Thoracic aorta (tissue), 2 donors: Measurements from ENCODE around the gene DNM2. TPM values are rescaled to one million over a fixed set of nuclear protein-coding genes. Genes with fewer than 3 reads are reported as not detected.
A peak's percentile ranks its signal among the peaks of the same experiment; 100 is the strongest.
"Not testable (repeated sequence)": the region's sequence is repeated elsewhere in the genome, so short reads cannot be mapped to it uniquely, and the experiment has no call there.

ENCODE experiments used
- ATAC-seq: fragments of 150-250 bp; one replicate; pipeline ENCODE4 v1.8.0; 2017; ENCODE audit warnings: low read depth; ENCODE audit not compliant: insufficient number of reproducible peaks, low FRiP score
- DNase-seq: peaks from one replicate; pipeline ENCODE4 v3.0.0-alpha.2; 2020; ENCODE audit warnings: low spot score
- H3K27ac ChIP-seq, 2 donors: fragments of 200-600 bp; sonication (generic); 1 replicate in 1 of 2; 2 replicates in 1 of 2; pipeline ENCODE4 v1.5.1; 2016; ENCODE audit warnings: mild to moderate bottlenecking in 2 of 2, moderate library complexity in 2 of 2
- H3K27me3 ChIP-seq: fragments of 200-600 bp; sonication (generic); replicated peaks from 2 replicates; pipeline ENCODE4 v1.6.0; 2016; ENCODE audit warnings: mild to moderate bottlenecking; ENCODE audit not compliant: insufficient read depth
- H3K36me3 ChIP-seq: fragments of 200-600 bp; sonication (generic); one replicate; pipeline ENCODE4 v1.5.1; 2016
- H3K4me1 ChIP-seq, 2 donors: fragments of 200-600 bp; sonication (generic); 1 replicate in 1 of 2; 2 replicates in 1 of 2; pipeline versions ENCODE4 v1.5.1 to v1.6.0; 2016; ENCODE audit warnings: low read depth in 2 of 2, mild to moderate bottlenecking in 1 of 2; ENCODE audit not compliant: control insufficient read depth in 1 of 2
- H3K4me3 ChIP-seq: fragments of 200-600 bp; sonication (generic); 2 replicates; pipeline ENCODE4 v1.5.1; 2016; ENCODE audit warnings: mild to moderate bottlenecking
- H3K9me3 ChIP-seq: fragments of 200-600 bp; sonication (generic); 2 replicates; pipeline ENCODE4 v1.5.1; 2016
- total RNA-seq, 2 donors: library from RNA; depleted of rRNA; stranded (reverse); fragments of >200 nt; gene quantifications; one replicate each; pipeline versions ENCODE4 v1.1.0 to v1.2.3, GENCODE V29; 2016
- TF ChIP-seq, protein P1 (sequence below): fragments of 200-600 bp; sonication (generic); IDR thresholded peaks from one replicate; pipeline ENCODE4 v1.5.1; 2019; ENCODE audit warnings: antibody characterized with exemption

Gene DNM2
- total RNA-seq, 2 donors from 2014 or later: 153 to 195 TPM

DNA sequence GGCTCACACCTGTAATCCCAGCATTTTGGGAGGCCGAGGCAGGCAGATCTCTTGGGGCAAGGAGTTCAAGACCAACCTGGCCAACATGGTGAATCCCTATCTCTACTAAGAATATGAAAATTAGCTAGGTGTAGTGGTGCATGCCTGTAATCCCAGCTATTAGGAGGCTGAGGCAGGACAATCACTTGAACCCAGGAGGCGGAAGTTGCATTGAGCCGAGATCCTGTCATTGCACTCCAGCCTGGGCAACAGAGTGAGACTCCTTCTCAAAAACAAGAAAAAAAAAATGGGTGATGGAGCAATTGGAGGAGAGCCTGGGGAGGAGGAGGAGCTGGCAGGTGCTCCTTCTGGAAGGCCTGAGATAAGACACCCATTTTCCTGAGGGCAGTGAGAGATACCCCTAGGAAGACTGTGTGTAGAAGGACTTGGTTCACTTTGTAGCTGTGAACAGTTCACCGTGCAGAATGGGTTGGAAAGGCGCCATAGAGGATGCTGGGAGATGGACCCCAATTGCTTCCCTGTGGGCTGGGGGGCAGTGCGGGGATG lies 144.8 kb downstream of the DNM2 start:
- H3K27ac ChIP-seq: peak overlapping the region; percentile 31 to 69
- H3K9me3 ChIP-seq: no peaks in the 10 kb centered on the region
- peaks cover 0 to 18% of the 10 kb centered on the region in 2 donors for H3K4me1 ChIP-seq
- TF ChIP-seq, protein P1, sequence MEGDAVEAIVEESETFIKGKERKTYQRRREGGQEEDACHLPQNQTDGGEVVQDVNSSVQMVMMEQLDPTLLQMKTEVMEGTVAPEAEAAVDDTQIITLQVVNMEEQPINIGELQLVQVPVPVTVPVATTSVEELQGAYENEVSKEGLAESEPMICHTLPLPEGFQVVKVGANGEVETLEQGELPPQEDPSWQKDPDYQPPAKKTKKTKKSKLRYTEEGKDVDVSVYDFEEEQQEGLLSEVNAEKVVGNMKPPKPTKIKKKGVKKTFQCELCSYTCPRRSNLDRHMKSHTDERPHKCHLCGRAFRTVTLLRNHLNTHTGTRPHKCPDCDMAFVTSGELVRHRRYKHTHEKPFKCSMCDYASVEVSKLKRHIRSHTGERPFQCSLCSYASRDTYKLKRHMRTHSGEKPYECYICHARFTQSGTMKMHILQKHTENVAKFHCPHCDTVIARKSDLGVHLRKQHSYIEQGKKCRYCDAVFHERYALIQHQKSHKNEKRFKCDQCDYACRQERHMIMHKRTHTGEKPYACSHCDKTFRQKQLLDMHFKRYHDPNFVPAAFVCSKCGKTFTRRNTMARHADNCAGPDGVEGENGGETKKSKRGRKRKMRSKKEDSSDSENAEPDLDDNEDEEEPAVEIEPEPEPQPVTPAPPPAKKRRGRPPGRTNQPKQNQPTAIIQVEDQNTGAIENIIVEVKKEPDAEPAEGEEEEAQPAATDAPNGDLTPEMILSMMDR: no peak
- H3K27me3 ChIP-seq: no peaks in the 10 kb centered on the region
- H3K4me3 ChIP-seq: peak overlapping the region; percentile 53
- no peaks in the 10 kb centered on the region for H3K36me3 ChIP-seq
- no peak for ATAC-seq
- no peak for DNase-seq

DNA sequence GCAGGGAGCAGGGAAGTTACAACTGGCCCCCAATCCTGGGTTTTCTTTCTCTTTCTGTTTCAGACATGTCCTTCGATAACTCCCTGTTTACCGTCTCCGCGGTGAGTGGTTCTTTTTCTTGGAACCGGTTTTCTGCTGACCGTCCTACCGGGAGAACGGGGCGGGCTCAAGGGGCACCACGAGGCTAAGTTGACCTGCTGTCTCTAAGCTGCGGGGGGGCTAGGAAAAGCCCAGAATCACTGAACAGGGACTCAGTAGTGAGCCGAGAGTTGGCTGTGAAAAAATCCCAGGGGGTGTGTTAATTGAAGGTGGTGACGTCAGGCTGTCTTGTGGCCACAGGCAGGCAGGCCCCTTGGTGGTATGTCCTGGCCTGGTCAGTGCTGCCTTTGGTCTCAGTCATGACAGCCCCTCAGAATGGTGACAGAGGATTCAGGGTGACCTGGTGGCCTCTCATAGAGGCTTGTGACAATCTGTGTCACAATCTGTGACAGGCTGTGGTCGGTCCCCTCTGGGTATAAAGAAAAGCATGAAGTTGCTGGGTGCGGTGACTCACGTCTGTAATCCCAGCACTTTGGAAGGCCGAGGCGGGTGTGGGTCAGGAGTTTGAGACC lies 145.3 kb downstream of the DNM2 start:
- H3K36me3 ChIP-seq: no peaks in the 10 kb centered on the region
- peak overlapping the region; percentile 31 to 69 for H3K27ac ChIP-seq
- TF ChIP-seq, protein P1: no peak
- peaks cover 0 to 18% of the 10 kb centered on the region in 2 donors for H3K4me1 ChIP-seq
- ATAC-seq: peak; percentile 66
- DNase-seq: no peak
- no peaks in the 10 kb centered on the region for H3K27me3 ChIP-seq
- H3K9me3 ChIP-seq: no peaks in the 10 kb centered on the region
- H3K4me3 ChIP-seq: peak overlapping the region; percentile 53

DNA sequence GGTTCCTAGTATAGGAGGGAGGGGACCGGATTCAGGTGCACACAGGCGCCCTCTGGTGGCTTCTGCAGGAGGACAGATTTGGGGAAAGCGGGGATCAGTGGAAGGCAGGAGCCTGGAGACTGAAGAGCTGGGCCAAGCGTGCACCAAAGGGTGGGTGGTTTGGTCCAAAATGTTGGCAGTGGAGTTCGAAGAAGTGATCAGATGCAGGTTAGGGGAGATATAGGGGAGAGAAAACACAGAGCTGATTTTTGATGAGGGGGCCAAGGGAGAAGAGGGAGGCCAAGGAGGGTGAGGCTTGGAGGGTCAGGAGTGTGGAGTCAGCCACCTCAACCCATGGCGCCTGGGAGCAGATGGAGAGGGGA lies 146.6 kb downstream of the DNM2 start:
- H3K36me3 ChIP-seq: no peaks in the 10 kb centered on the region
- TF ChIP-seq, protein P1: peak; percentile 85
- H3K9me3 ChIP-seq: no peaks in the 10 kb centered on the region
- H3K27ac ChIP-seq: peak overlapping the region; percentile 49 to 69
- DNase-seq: peak; percentile 45
- H3K4me3 ChIP-seq: peak overlapping the region; percentile 16
- peaks cover 0 to 18% of the 10 kb centered on the region in 2 donors for H3K4me1 ChIP-seq
- no peaks in the 10 kb centered on the region for H3K27me3 ChIP-seq
- ATAC-seq: no peak

DNA sequence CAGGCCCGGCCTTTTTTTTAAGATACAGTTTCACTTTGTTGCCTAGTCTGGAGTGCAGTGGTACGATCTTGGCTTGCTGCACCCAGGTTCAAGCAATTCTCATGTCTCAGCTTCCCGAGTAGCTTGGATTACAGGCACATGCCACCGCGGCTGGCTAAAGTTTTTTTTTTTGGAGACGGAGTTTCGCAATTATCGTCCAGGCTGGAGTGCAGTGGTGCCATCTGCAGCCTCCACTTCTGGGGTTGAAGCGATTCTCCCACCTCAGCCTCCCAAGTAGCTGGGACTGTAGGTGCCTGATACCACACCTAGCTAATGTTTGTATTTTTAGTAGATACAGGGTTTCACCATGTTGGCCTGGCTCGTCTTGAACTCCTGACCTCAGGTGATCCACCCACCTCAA lies 148.6 kb downstream of the DNM2 start:
- H3K36me3 ChIP-seq: no peaks in the 10 kb centered on the region
- no peaks in the 10 kb centered on the region for H3K9me3 ChIP-seq
- no peak overlapping the region for H3K4me3 ChIP-seq
- TF ChIP-seq, protein P1: no peak
- no peaks in the 10 kb centered on the region for H3K27me3 ChIP-seq
- DNase-seq: no peak
- no peak for ATAC-seq
- H3K27ac ChIP-seq: no peak overlapping the region
- H3K4me1 ChIP-seq: peaks cover 0 to 23% of the 10 kb centered on the region in 2 donors

DNA sequence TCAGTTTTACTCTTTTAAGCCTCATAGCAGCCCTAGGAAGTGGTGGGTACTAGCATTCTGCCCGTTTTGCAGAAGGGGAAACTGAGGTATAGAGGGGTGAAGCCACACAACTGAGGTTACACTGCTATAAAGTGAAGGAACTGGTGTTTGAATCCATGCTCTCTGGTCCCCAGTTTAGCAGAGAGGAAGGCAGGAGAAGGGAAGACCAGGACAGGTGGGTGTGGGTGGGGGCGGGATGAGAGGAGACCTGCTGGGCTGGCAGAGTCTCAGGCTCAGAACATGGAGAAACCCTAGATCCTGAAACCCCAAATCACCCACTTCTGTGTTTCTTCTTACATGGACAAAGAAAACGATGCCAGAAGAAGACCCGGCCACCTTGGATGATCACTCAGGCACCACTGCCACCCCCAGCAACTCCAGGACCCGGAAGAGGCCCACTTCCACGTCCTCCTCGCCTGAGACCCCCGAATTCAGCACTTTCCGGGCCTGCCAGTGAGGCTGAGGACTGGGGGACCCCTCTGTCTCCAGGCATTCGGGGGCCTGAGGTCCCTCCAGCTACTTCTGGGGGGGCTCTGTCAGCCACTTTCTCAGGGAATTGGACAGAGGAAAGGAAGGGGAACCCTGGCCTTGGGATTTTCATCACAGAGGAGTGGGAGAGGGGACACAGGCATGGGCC lies 151.1 kb downstream of the DNM2 start:
- Histone ChIP-seq H3K4me1 (peaks cover 4 to 20% of the 10 kb centered on the region in 2 donors), H3K27ac (no peak overlapping the region), H3K9me3 (no peaks in the 10 kb centered on the region), H3K4me3 (no peak overlapping the region), H3K36me3 (no peaks in the 10 kb centered on the region), H3K27me3 (no peaks in the 10 kb centered on the region)
- TF ChIP-seq, protein P1: no peak
- no peak for DNase-seq
- ATAC-seq: no peak

DNA sequence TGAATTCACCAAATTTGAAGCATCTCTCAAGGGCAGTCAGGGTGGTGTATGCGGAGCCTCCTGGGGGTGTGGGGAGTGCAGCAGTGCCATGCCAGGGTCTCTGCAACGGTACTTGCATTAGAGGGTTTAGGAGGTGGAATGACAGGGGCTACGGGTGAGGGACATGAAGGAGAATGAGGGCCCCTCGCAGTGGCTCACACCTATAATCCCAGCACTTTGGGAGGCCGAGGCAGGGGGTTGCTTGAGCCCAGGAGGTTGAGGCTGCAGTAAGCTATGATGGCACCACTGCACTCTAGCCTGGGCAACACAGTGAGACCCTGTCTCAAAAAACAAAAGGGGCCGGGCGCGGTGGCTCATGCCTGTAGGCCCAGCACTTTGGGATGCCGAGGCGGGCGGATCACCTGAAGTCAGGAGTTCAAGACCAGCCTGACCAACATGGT lies 152.0 kb downstream of the DNM2 start:
- not testable (repeated sequence) for H3K4me3 ChIP-seq

More for the DNA sequence above, 152.0 kb downstream of the DNM2 start:
- not testable (repeated sequence) for ATAC-seq, H3K27me3 ChIP-seq, H3K9me3 ChIP-seq, H3K36me3 ChIP-seq, DNase-seq
- Histone ChIP-seq H3K27ac (peak overlapping the region in 1 of 2 donors; percentile 86), H3K4me1 (peaks cover 4 to 16% of the 10 kb centered on the region in 2 donors)
